WTC11 (cell line): ENCODE results near the gene MYO1A. TPM values are rescaled to one million over a fixed set of nuclear protein-coding genes. Genes with fewer than 3 reads are reported as not detected.
"Not testable (repeated sequence)": the region's sequence is repeated elsewhere in the genome, so short reads cannot be mapped to it uniquely, and the experiment has no call there.

Source experiments
- ATAC-seq: fragments of 200-7000 bp; cut with Tn5 transposase; 2 replicates; pipeline ENCODE4 v1.10.0; 2021; ENCODE audit warnings: mild to moderate bottlenecking, moderate library complexity
- CTCF ChIA-PET: fragments of 300-600 bp; sonication (Branson Sonifier 250); formaldehyde crosslinking; loops from one replicate; lab custom pipeline; 2021; ENCODE audit warnings: antibody characterized with exemption; lab: Charles Lee
- POLR2A ChIA-PET: fragments of 350-600 bp; sonication (Branson Sonifier 250); formaldehyde crosslinking; loops from one replicate; lab custom pipeline; 2021; ENCODE audit warnings: antibody characterized with exemption; lab: Charles Lee
- DNase-seq: peaks from one replicate; pipeline ENCODE4 v3.0.0; 2021; ENCODE audit warnings: low spot score
- H3K27ac Mint-ChIP-seq: 2 replicates; pipeline ENCODE4 v1.8.0; 2021; ENCODE audit warnings: mixed read lengths
- H3K27me3 Mint-ChIP-seq: 2 replicates; pipeline ENCODE4 v1.8.0; 2021; ENCODE audit warnings: low read depth, mild to moderate bottlenecking, moderate library complexity, mixed read lengths
- H3K36me3 Mint-ChIP-seq: 2 replicates; pipeline ENCODE4 v1.8.0; 2021; ENCODE audit warnings: mixed read lengths
- H3K4me1 Mint-ChIP-seq: 2 replicates; pipeline ENCODE4 v1.8.0; 2022; ENCODE audit warnings: mixed read lengths
- H3K4me3 Mint-ChIP-seq: 2 replicates; pipeline ENCODE4 v1.8.0; 2021; ENCODE audit warnings: mild to moderate bottlenecking, moderate library complexity, mixed read lengths
- H3K9me3 Mint-ChIP-seq: 2 replicates; pipeline ENCODE4 v1.8.0; 2021; ENCODE audit warnings: mixed read lengths
- CBFB ChIP-seq: sonication (generic); formaldehyde crosslinking; IDR thresholded peaks from 2 replicates; pipeline ENCODE4 v1.8.1; 2022; ENCODE audit warnings: mild to moderate bottlenecking, low read depth, missing genetic modification reagents
- CTCF ChIP-seq: fragments of 200-600 bp; IDR thresholded peaks from 2 replicates; pipeline ENCODE4 v1.8.0; 2022; ENCODE audit warnings: antibody characterized with exemption
- EMX1 ChIP-seq: fragments of 250-450 bp; sonication (Bioruptor Pico); IDR thresholded peaks from 2 replicates; pipeline ENCODE4 v1.8.0; 2021; ENCODE audit warnings: mild to moderate bottlenecking
- GRHL2 ChIP-seq: fragments of 250-450 bp; sonication (Bioruptor Pico); IDR thresholded peaks from 2 replicates; pipeline ENCODE4 v1.8.0; 2022; ENCODE audit warnings: mild to moderate bottlenecking, moderate library complexity; ENCODE audit not compliant: insufficient replicate concordance, severe bottlenecking
- IRF2 ChIP-seq: sonication (generic); formaldehyde crosslinking; IDR thresholded peaks from 2 replicates; pipeline ENCODE4 v1.8.0; 2022; ENCODE audit warnings: low read depth, missing genetic modification reagents, borderline replicate concordance
- KAT7 ChIP-seq: sonication (generic); formaldehyde crosslinking; IDR thresholded peaks from 2 replicates; pipeline ENCODE4 v1.8.1; 2023; ENCODE audit warnings: missing genetic modification reagents, mild to moderate bottlenecking, borderline replicate concordance
- NR2C2 ChIP-seq: sonication (generic); formaldehyde crosslinking; IDR thresholded peaks from 2 replicates; pipeline ENCODE4 v1.8.0; 2022; ENCODE audit warnings: mild to moderate bottlenecking, missing genetic modification reagents
- NR3C1 ChIP-seq: sonication (generic); formaldehyde crosslinking; conservative IDR thresholded peaks from 2 replicates; pipeline ENCODE4 v1.8.1; 2023; ENCODE audit warnings: low read depth, mild to moderate bottlenecking, missing genetic modification reagents
- RORB ChIP-seq: fragments of 250-450 bp; sonication (Bioruptor Pico); IDR thresholded peaks from 2 replicates; pipeline ENCODE4 v1.9.0; 2021; ENCODE audit warnings: mild to moderate bottlenecking
- SP1 ChIP-seq: sonication (generic); formaldehyde crosslinking; conservative IDR thresholded peaks from 2 replicates; pipeline ENCODE4 v1.8.1; 2022; ENCODE audit warnings: missing genetic modification reagents
- ZBTB43 ChIP-seq: sonication (generic); formaldehyde crosslinking; IDR thresholded peaks from 2 replicates; pipeline ENCODE4 v1.8.1; 2023; ENCODE audit warnings: mild to moderate bottlenecking, missing genetic modification reagents
- ZNF138 ChIP-seq: sonication (generic); formaldehyde crosslinking; conservative IDR thresholded peaks from 2 replicates; pipeline ENCODE4 v1.8.1; 2022; ENCODE audit warnings: mild to moderate bottlenecking, moderate library complexity, missing genetic modification reagents
- ZNF219 ChIP-seq: sonication (generic); formaldehyde crosslinking; IDR thresholded peaks from 2 replicates; pipeline ENCODE4 v1.8.0; 2023; ENCODE audit warnings: missing genetic modification reagents, mild to moderate bottlenecking, borderline replicate concordance
- ZNF317 ChIP-seq: sonication (generic); formaldehyde crosslinking; IDR thresholded peaks from 2 replicates; pipeline ENCODE4 v1.8.1; 2023; ENCODE audit warnings: low read depth, mild to moderate bottlenecking, moderate library complexity, missing genetic modification reagents, borderline replicate concordance
- ZNF416 ChIP-seq: fragments of 250-450 bp; sonication (Bioruptor Pico); IDR thresholded peaks from 2 replicates; pipeline ENCODE4 v1.9.0; 2021; ENCODE audit warnings: mild to moderate bottlenecking, inconsistent platforms
- total RNA-seq: library from RNA; stranded (reverse); gene quantifications from 3 replicates; pipeline ENCODE4 v1.2.3, GENCODE V29; 2021
- TF ChIP-seq, protein P1 (sequence below): sonication (generic); formaldehyde crosslinking; IDR thresholded peaks from 2 replicates; pipeline ENCODE4 v1.8.1; 2023; ENCODE audit warnings: mild to moderate bottlenecking, missing genetic modification reagents
- TF ChIP-seq, protein P2 (sequence below): sonication (generic); formaldehyde crosslinking; IDR thresholded peaks from 2 replicates; pipeline ENCODE4 v1.8.0; 2022; ENCODE audit warnings: mild to moderate bottlenecking, missing genetic modification reagents
- TF ChIP-seq, protein P3 (sequence below): sonication (generic); formaldehyde crosslinking; IDR thresholded peaks from 2 replicates; pipeline ENCODE4 v1.8.0; 2022; ENCODE audit warnings: mild to moderate bottlenecking, missing genetic modification reagents

The MYO1A gene
- total RNA-seq, 1 experiment from 2014 or later, result 0.87 TPM

- ATAC-seq (no peak), DNase-seq (no peak)
- CTCF ChIA-PET, result no interaction called here
- H3K27me3 Mint-ChIP-seq, result no peaks in the 10 kb centered on the region
- peaks cover 57% of the 10 kb centered on the region for H3K36me3 Mint-ChIP-seq
- H3K4me1 Mint-ChIP-seq, result no peaks in the 10 kb centered on the region
- H3K4me3 Mint-ChIP-seq, result no peak overlapping the region
- POLR2A ChIA-PET, result no interaction called here
- TF ChIP-seq, protein P1, sequence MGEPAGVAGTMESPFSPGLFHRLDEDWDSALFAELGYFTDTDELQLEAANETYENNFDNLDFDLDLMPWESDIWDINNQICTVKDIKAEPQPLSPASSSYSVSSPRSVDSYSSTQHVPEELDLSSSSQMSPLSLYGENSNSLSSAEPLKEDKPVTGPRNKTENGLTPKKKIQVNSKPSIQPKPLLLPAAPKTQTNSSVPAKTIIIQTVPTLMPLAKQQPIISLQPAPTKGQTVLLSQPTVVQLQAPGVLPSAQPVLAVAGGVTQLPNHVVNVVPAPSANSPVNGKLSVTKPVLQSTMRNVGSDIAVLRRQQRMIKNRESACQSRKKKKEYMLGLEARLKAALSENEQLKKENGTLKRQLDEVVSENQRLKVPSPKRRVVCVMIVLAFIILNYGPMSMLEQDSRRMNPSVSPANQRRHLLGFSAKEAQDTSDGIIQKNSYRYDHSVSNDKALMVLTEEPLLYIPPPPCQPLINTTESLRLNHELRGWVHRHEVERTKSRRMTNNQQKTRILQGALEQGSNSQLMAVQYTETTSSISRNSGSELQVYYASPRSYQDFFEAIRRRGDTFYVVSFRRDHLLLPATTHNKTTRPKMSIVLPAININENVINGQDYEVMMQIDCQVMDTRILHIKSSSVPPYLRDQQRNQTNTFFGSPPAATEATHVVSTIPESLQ (CRISPR knock-in tag), result no peak
- TF ChIP-seq ZNF138 (no peak), CTCF (no peak), ZBTB43 (no peak), CBFB (CRISPR knock-in tag) (no peak), KAT7 (CRISPR knock-in tag) (no peak), NR2C2 (CRISPR knock-in tag) (no peak), ZNF416 (CRISPR knock-in tag) (no peak), IRF2 (CRISPR knock-in tag) (no peak), ZNF219 (no peak), GRHL2 (no peak), NR3C1 (CRISPR knock-in tag) (no peak), SP1 (CRISPR knock-in tag) (no peak), RORB (CRISPR knock-in tag) (no peak), ZNF317 (CRISPR knock-in tag) (no peak), EMX1 (CRISPR knock-in tag) (no peak)
- TF ChIP-seq, protein P2, sequence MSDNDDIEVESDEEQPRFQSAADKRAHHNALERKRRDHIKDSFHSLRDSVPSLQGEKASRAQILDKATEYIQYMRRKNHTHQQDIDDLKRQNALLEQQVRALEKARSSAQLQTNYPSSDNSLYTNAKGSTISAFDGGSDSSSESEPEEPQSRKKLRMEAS (CRISPR knock-in tag), result no peak
- TF ChIP-seq, protein P3, sequence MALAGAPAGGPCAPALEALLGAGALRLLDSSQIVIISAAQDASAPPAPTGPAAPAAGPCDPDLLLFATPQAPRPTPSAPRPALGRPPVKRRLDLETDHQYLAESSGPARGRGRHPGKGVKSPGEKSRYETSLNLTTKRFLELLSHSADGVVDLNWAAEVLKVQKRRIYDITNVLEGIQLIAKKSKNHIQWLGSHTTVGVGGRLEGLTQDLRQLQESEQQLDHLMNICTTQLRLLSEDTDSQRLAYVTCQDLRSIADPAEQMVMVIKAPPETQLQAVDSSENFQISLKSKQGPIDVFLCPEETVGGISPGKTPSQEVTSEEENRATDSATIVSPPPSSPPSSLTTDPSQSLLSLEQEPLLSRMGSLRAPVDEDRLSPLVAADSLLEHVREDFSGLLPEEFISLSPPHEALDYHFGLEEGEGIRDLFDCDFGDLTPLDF (CRISPR knock-in tag), result no peak
- H3K27ac Mint-ChIP-seq, result no peak overlapping the region
- peaks cover 5% of the 10 kb centered on the region for H3K9me3 Mint-ChIP-seq
Measured at GRCh38 chr12:57055824-57056223, 5.9 kb upstream of the MYO1A start.

GRCh38 chr12:57053901-57054300 lies 4.0 kb upstream of the MYO1A start:
- ATAC-seq, POLR2A ChIA-PET, H3K27me3 Mint-ChIP-seq, H3K9me3 Mint-ChIP-seq, H3K4me3 Mint-ChIP-seq, DNase-seq, H3K4me1 Mint-ChIP-seq, H3K27ac Mint-ChIP-seq, CTCF ChIA-PET: not testable (repeated sequence)
- peaks cover 40% of the 10 kb centered on the region for H3K36me3 Mint-ChIP-seq

DNA sequence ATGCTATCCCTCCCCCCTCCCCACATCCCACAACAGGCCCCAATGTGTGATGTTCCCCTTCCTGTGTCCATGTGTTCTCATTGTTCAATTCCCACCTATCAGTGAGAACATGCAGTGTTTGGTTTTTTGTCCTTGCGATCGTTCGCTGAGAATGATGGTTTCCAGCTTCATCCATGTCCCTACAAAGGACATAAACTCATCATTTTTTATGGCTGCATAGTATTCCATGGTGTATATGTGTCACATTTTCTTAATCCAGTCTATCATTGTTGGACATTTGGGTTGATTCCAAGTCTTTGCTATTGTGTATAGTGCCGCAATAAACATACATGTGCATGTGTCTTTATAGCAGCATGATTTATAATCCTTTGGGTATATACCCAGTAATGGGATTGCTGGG lies 3.2 kb upstream of the MYO1A start:
- H3K4me1 Mint-ChIP-seq, H3K4me3 Mint-ChIP-seq, POLR2A ChIA-PET, H3K27me3 Mint-ChIP-seq, H3K27ac Mint-ChIP-seq, DNase-seq, H3K9me3 Mint-ChIP-seq, ATAC-seq: not testable (repeated sequence)
- peaks cover 32% of the 10 kb centered on the region for H3K36me3 Mint-ChIP-seq
- CTCF ChIA-PET, result interaction anchor here (0.5 to 4.4 kb wide), 3 partner anchors 9 to 59 kb away, joined by 3 to 25 read pairs (median 3); partner anchors contain the start of gene STAT6
